NCI-H774 (cell line): ENCODE data around the gene GRB10.

ENCODE experiments used
- DNase-seq: peaks from one replicate; lab custom pipeline; 2025; lab: John Stamatoyannopoulos, UW

The GRB10 gene

GRCh38 chr7:50669890-50670289 lies 112.8 kb downstream of the GRB10 start:
- no peak for DNase-seq

- no peak for DNase-seq
These were observed 114.9 kb downstream of the GRB10 start for GRCh38 chr7:50667789-50668226.

- no peak for DNase-seq
These were observed 115.4 kb downstream of the GRB10 start for GRCh38 chr7:50667338-50667737.

GRCh38 chr7:50666124-50666496 lies 116.6 kb downstream of the GRB10 start:
- no peak for DNase-seq

GRCh38 chr7:50665403-50666123 lies 117.1 kb downstream of the GRB10 start:
- no peak for DNase-seq

GRCh38 chr7:50664937-50665336 lies 117.8 kb downstream of the GRB10 start:
- DNase-seq = no peak

- no peak for DNase-seq
These were observed 118.2 kb downstream of the GRB10 start for GRCh38 chr7:50664461-50664922.

GRCh38 chr7:50663396-50664102 lies 119.1 kb downstream of the GRB10 start:
- DNase-seq = no peak

GRCh38 chr7:50662996-50663395 lies 119.7 kb downstream of the GRB10 start:
- no peak for DNase-seq

GRCh38 chr7:50662041-50662694 lies 120.5 kb downstream of the GRB10 start:
- no peak for DNase-seq

- peak; percentile 65 for DNase-seq
These were observed 121.2 kb downstream of the GRB10 start for GRCh38 chr7:50661345-50662040.

GRCh38 chr7:50660830-50661175 lies 121.9 kb downstream of the GRB10 start:
- DNase-seq = no peak

- no peak for DNase-seq
These were observed 122.5 kb downstream of the GRB10 start for GRCh38 chr7:50660040-50660829.

GRCh38 chr7:50659329-50659965 lies 123.2 kb downstream of the GRB10 start:
- DNase-seq = no peak

GRCh38 chr7:50658696-50659095 lies 124.0 kb downstream of the GRB10 start:
- DNase-seq = no peak

- DNase-seq = no peak
These were observed 124.8 kb downstream of the GRB10 start for GRCh38 chr7:50657912-50658311.

- no peak for DNase-seq
These were observed 125.3 kb downstream of the GRB10 start for GRCh38 chr7:50657341-50657873.

- DNase-seq = no peak
These were observed 126.4 kb downstream of the GRB10 start for GRCh38 chr7:50656141-50656895.

- DNase-seq = no peak
These were observed 127.2 kb downstream of the GRB10 start for GRCh38 chr7:50655490-50655889.

GRCh38 chr7:50655020-50655419 lies 127.7 kb downstream of the GRB10 start:
- no peak for DNase-seq
